Measurements from ENCODE around the gene AVPR2. TPM values are rescaled to one million over a fixed set of nuclear protein-coding genes. Genes with fewer than 3 reads are reported as not detected.

AVPR2 gene
- total RNA-seq, 1 experiment from 2014 or later: 3.2 TPM

DNA sequence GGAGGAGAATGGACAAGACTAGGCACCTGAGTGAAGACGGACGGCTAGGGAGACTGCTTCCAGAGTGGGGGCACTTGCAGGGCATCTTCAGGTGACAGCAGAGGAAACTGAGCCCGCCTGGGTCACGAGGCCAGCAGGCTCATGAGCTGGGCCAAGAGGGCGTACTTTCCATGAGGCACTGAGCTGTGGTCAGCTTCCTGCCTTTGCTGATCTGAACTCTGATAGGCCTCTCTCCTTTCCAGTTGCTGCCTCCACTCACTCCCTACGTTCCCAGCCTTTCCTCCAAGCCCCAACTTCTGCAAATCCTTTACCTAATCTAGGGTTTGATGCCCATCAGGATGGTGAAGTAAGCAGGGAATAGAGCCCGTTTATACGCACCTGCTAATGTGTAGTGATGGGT is 17.1 kb upstream of the AVPR2 start:
- Histone ChIP-seq H3K4me3 (no peak overlapping the region), H3K4me1 (replicated peaks; ENCODE audit: insufficient read depth) (0 out of 2 replicates have a peak, but pooled peaks cover 12% of the 10 kb centered on the region), H3K4me2 (peak overlapping the region; percentile 23; the same call in 1 of the 2 replicates), H3K9me3 (ENCODE audit: insufficient read depth, low read depth) (no peaks in the 10 kb centered on the region), H3K27me3 (ENCODE audit: insufficient read depth, low read depth) (peaks cover 11% of the 10 kb centered on the region), H3F3A (ENCODE audit: insufficient read depth, low read depth) (no peaks in the 10 kb centered on the region), H3K9me2 (ENCODE audit: insufficient read depth) (no peaks in the 10 kb centered on the region), H3K27ac (no peak overlapping the region), H3K36me3 (ENCODE audit: low read depth) (no peaks in the 10 kb centered on the region), H3K79me2 (ENCODE audit: low read depth) (no peaks in the 10 kb centered on the region), H4K20me1 (ENCODE audit: insufficient read depth) (no peaks in the 10 kb centered on the region; the same call in 1 of the 2 replicates), H2AFZ (no peak overlapping the region)
- ChIA-PET POLR2A (ENCODE audit: unreplicated experiment) (interaction anchor here (0.5 to 0.6 kb wide), 2 partner anchors 46 to 168 kb away, joined by 3 to 6 read pairs; no protein-coding TSS in a partner anchor), CTCF (interaction anchor here (0.5 to 0.6 kb wide), 3 partner anchors 14 to 237 kb away, joined by 4 to 5 read pairs (median 4); no protein-coding TSS in a partner anchor)
- DNase-seq: no peak
- no TSS peak for BruUV-seq (replicated peaks)
- TF ChIP-seq EZH2 (IDR thresholded peaks at IDR 0.05; ENCODE audit: low read depth) (no peak), CTCF (conservative IDR thresholded peaks at IDR 0.05) (no peak)
- intact Hi-C loops (cut with micrococcal nuclease; ENCODE audit: unreplicated experiment): loop anchor here (2.0 to 10.0 kb wide), 3 partner anchors 13 to 183 kb away; partner anchors contain the start of genes IDH3G and SSR4

DNA sequence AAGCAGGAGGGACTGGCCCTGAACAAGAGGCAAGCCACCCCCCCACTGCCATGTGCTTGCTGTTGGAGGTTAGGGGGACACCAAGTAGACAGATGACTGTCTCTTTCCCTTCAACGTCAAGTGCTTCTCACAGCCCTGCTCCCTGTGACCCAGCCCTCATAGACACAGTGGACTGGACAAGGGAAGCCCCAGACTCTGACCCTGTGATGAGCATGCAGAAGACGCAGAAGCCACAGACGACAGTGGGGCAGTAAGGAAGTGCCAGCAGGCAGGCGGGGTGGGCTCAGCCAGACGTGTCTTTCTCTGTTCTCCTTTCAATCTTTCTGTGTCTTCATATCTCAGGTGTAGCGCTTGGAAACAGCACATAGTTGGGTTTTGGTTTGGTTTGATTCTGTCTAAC is 16.1 kb upstream of the AVPR2 start:
- intact Hi-C loops (cut with micrococcal nuclease; ENCODE audit: unreplicated experiment): loop anchor here (10.0 kb wide), 2 partner anchors 94 to 184 kb away; partner anchors contain the start of genes IDH3G and SSR4
- Histone ChIP-seq H3F3A (ENCODE audit: insufficient read depth, low read depth) (no peaks in the 10 kb centered on the region), H3K4me2 (no peak overlapping the region), H3K9me2 (ENCODE audit: insufficient read depth) (no peaks in the 10 kb centered on the region), H3K27ac (no peak overlapping the region), H4K20me1 (ENCODE audit: insufficient read depth) (no peaks in the 10 kb centered on the region; the same call in 1 of the 2 replicates), H3K27me3 (ENCODE audit: insufficient read depth, low read depth) (peaks cover 11% of the 10 kb centered on the region), H3K79me2 (ENCODE audit: low read depth) (no peaks in the 10 kb centered on the region), H2AFZ (no peak overlapping the region), H3K36me3 (ENCODE audit: low read depth) (no peaks in the 10 kb centered on the region), H3K4me3 (no peak overlapping the region), H3K9me3 (ENCODE audit: insufficient read depth, low read depth) (no peaks in the 10 kb centered on the region), H3K4me1 (replicated peaks; ENCODE audit: insufficient read depth) (0 out of 2 replicates have a peak, but pooled peaks cover 12% of the 10 kb centered on the region)
- ChIA-PET CTCF (no interaction called here), POLR2A (ENCODE audit: unreplicated experiment) (no interaction called here)
- TF ChIP-seq EZH2 (IDR thresholded peaks at IDR 0.05; ENCODE audit: low read depth) (no peak), CTCF (conservative IDR thresholded peaks at IDR 0.05) (no peak)
- DNase-seq: no peak
- no TSS peak for BruUV-seq (replicated peaks)

DNA sequence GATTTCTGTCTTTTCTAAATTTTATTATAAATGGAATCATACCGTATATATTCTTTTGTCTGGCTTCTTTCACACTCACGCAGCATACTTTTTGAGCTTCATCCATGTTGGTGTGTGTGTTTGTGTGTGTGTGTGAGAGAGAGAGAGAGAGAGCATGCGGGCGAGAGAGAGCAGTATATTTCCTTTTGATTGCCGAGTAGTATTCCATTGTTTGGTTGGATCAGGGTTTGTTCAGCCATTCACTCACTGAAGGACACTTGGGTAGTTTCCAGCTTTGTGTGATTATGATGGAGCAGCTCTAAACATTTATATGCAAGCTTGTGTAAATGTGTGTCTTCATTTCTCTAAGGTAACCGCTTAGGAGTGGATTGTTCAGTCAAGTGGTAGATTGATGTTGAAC is 15.3 kb upstream of the AVPR2 start:
- 0 out of 2 replicates have a peak, but pooled peaks cover 12% of the 10 kb centered on the region for H3K4me1 ChIP-seq (replicated peaks; ENCODE audit: insufficient read depth)
- CTCF ChIA-PET: no interaction called here
- no peak overlapping the region for H2AFZ ChIP-seq

More for the DNA sequence above, 15.3 kb upstream of the AVPR2 start:
- Histone ChIP-seq H3K4me3 (no peak overlapping the region), H3K79me2 (ENCODE audit: low read depth) (no peaks in the 10 kb centered on the region), H4K20me1 (ENCODE audit: insufficient read depth) (no peaks in the 10 kb centered on the region; the same call in 1 of the 2 replicates), H3K27ac (no peak overlapping the region), H3K36me3 (ENCODE audit: low read depth) (no peaks in the 10 kb centered on the region), H3F3A (ENCODE audit: insufficient read depth, low read depth) (no peaks in the 10 kb centered on the region), H3K4me2 (no peak overlapping the region), H3K9me3 (ENCODE audit: insufficient read depth, low read depth) (no peaks in the 10 kb centered on the region), H3K9me2 (ENCODE audit: insufficient read depth) (no peaks in the 10 kb centered on the region), H3K27me3 (ENCODE audit: insufficient read depth, low read depth) (peaks cover 11% of the 10 kb centered on the region)
- no TSS peak for BruUV-seq (replicated peaks)
- intact Hi-C loops (cut with micrococcal nuclease; ENCODE audit: unreplicated experiment): loop anchor here (10.0 kb wide), 2 partner anchors 94 to 184 kb away; partner anchors contain the start of genes IDH3G and SSR4
- TF ChIP-seq EZH2 (IDR thresholded peaks at IDR 0.05; ENCODE audit: low read depth): no peak
- no peak for TF ChIP-seq CTCF (conservative IDR thresholded peaks at IDR 0.05)
- POLR2A ChIA-PET (ENCODE audit: unreplicated experiment): no interaction called here
- no peak for DNase-seq

All from PC-9 (cell line).